Activated T-helper 1 cell treated with anti-CD3 and anti-CD28 coated beads, Interleukin-12 subunit alpha, Interleukin-12 subunit beta, Interleukin-2, Interleukin-4 antibody, amounts not matched to agents 30 ng/mL and 10 ng/mL and 1 ng/mL, durations not matched to agents 14 hours and 24 hours and 36 hours (primary cell): ENCODE data around the gene QPCT. TPM values are rescaled to one million over a fixed set of nuclear protein-coding genes. Genes with fewer than 3 reads are reported as not detected.
"Not testable (repeated sequence)": the region's sequence is repeated elsewhere in the genome, so short reads cannot be mapped to it uniquely, and the experiment has no call there.

Source experiments
- DNase-seq: peaks from one replicate; pipeline ENCODE4 v3.0.0; 2021; ENCODE audit warnings: low spot score
- H3K27ac Mint-ChIP-seq: one replicate; pipeline ENCODE4 v1.8.0; 2021; ENCODE audit warnings: mild to moderate bottlenecking, mixed read lengths
- H3K27me3 Mint-ChIP-seq: one replicate; pipeline ENCODE4 v1.8.0; 2022; ENCODE audit warnings: mild to moderate bottlenecking, moderate library complexity, mixed read lengths; ENCODE audit not compliant: insufficient read depth
- H3K36me3 Mint-ChIP-seq: one replicate; pipeline ENCODE4 v1.8.0; 2021; ENCODE audit warnings: low read depth, mixed read lengths
- H3K4me1 Mint-ChIP-seq: one replicate; pipeline ENCODE4 v1.8.0; 2021; ENCODE audit warnings: low read depth, mixed read lengths
- H3K4me3 Mint-ChIP-seq: one replicate; pipeline ENCODE4 v1.8.0; 2021; ENCODE audit warnings: mild to moderate bottlenecking, moderate library complexity, mixed read lengths
- H3K9me3 Mint-ChIP-seq: one replicate; pipeline ENCODE4 v1.8.0; 2021; ENCODE audit warnings: mixed read lengths
- intact Hi-C: fragments of 100-400 bp; cut with micrococcal nuclease; formaldehyde crosslinking; loops from one replicate; pipeline ENCODE4 v1.15.1; 2024
- total RNA-seq: library from RNA; stranded (reverse); gene quantifications from 2 replicates; pipeline ENCODE4 v1.2.3, GENCODE V29; 2022

Gene QPCT
- total RNA-seq, result 1.6 and 3.8 TPM in 2 replicates

- Mint-ChIP-seq H3K27me3 (peaks cover 83% of the 10 kb centered on the region), H3K27ac (no peak within 1 kb of the TSS), H3K9me3 (no peaks in the 10 kb centered on the region), H3K4me3 (peak within 1 kb of the TSS; percentile 76), H3K36me3 (no peaks in the 10 kb centered on the region), H3K4me1 (peaks cover 23% of the 10 kb centered on the region)
- DNase-seq, result peak; percentile 13
- intact Hi-C loops, result loop anchor here (2.0 kb wide), 1 partner anchor 20 kb away; the partner anchor contains the start of gene PRKD3
Measured at GRCh38 chr2:37344453-37345361, at the start of gene QPCT. Gene QPCT, plus strand, starts transcription at chr2:37344630. Its CDS starts 102 bp downstream, at chr2:37344732.

GRCh38 chr2:37294858-37295257 lies 49.6 kb upstream of the QPCT start:
- not testable (repeated sequence) for H3K27me3 Mint-ChIP-seq

GRCh38 chr2:37295469-37296073 lies 48.9 kb upstream of the QPCT start:
- Mint-ChIP-seq H3K4me3 (no peak overlapping the region), H3K36me3 (peaks cover 9% of the 10 kb centered on the region), H3K27ac (no peak overlapping the region), H3K9me3 (no peaks in the 10 kb centered on the region), H3K27me3 (peaks cover 3% of the 10 kb centered on the region), H3K4me1 (no peaks in the 10 kb centered on the region)
- intact Hi-C loops, result no loop called here
- DNase-seq, result no peak

More at GRCh38 chr2:37294858-37295257, 49.6 kb upstream of the QPCT start:
- H3K27ac Mint-ChIP-seq, intact Hi-C loops, H3K4me3 Mint-ChIP-seq, H3K9me3 Mint-ChIP-seq, DNase-seq, H3K4me1 Mint-ChIP-seq, H3K36me3 Mint-ChIP-seq: not testable (repeated sequence)

DNA sequence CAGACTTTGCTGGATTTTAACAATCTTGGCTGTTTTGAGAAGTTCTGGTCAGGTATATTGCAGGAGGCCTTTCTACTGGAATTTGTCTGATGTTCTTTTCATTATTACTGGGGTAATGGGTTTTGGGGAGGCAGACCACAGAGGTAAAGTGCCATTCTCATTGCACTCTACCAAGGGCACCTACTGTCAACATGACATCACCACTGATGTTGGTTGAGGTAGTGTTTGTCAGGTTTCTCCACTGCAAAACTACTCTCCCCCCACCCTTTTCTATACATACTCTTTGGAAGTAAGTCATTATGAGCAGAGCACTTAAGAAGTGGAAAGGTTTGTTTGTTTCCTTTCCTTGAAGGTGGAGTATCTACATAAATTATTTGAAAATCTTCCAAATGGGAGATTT lies 46.8 kb upstream of the QPCT start:
- Mint-ChIP-seq H3K9me3 (no peaks in the 10 kb centered on the region), H3K4me1 (no peaks in the 10 kb centered on the region), H3K27me3 (peaks cover 3% of the 10 kb centered on the region), H3K4me3 (no peak overlapping the region), H3K36me3 (no peaks in the 10 kb centered on the region), H3K27ac (no peak overlapping the region)
- intact Hi-C loops, result no loop called here
- no peak for DNase-seq

- intact Hi-C loops, result no loop called here
- Mint-ChIP-seq H3K4me3 (no peak overlapping the region), H3K36me3 (no peaks in the 10 kb centered on the region), H3K9me3 (no peaks in the 10 kb centered on the region), H3K27ac (no peak overlapping the region), H3K4me1 (peaks cover 4% of the 10 kb centered on the region), H3K27me3 (peaks cover 3% of the 10 kb centered on the region)
- DNase-seq, result no peak
Measured at GRCh38 chr2:37300146-37300545, 44.3 kb upstream of the QPCT start.

GRCh38 chr2:37300578-37300977 lies 43.9 kb upstream of the QPCT start:
- H3K4me3 Mint-ChIP-seq, result no peak overlapping the region
- H3K4me1 Mint-ChIP-seq, result peaks cover 8% of the 10 kb centered on the region
- no peak overlapping the region for H3K27ac Mint-ChIP-seq
- no peaks in the 10 kb centered on the region for H3K9me3 Mint-ChIP-seq
- DNase-seq, result no peak
- H3K36me3 Mint-ChIP-seq, result no peaks in the 10 kb centered on the region
- peaks cover 3% of the 10 kb centered on the region for H3K27me3 Mint-ChIP-seq
- intact Hi-C loops, result no loop called here

DNA sequence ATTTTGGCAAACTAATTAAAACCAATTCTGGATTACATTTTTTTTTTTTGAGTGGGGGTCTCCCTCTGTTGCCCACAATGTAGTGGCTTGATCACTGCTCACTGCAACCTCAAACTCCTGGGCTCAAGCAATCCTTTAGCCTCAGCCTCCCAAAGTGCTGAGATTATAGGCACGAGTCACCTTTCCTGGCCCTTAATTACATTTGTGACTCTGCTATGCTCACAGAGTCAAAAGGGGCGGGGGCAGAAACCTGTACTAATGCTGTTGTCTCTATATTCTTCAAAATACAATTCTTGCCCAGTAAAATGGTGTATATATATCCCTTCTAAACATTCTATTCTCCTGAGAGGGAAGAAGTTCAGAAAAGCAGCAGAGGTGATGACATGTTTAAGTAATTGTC lies 43.0 kb upstream of the QPCT start:
- no peak overlapping the region for H3K27ac Mint-ChIP-seq
- intact Hi-C loops, result no loop called here
- H3K4me3 Mint-ChIP-seq, result no peak overlapping the region
- no peaks in the 10 kb centered on the region for H3K36me3 Mint-ChIP-seq
- H3K4me1 Mint-ChIP-seq, result peaks cover 10% of the 10 kb centered on the region
- peaks cover 3% of the 10 kb centered on the region for H3K27me3 Mint-ChIP-seq
- no peaks in the 10 kb centered on the region for H3K9me3 Mint-ChIP-seq
- DNase-seq, result no peak

DNA sequence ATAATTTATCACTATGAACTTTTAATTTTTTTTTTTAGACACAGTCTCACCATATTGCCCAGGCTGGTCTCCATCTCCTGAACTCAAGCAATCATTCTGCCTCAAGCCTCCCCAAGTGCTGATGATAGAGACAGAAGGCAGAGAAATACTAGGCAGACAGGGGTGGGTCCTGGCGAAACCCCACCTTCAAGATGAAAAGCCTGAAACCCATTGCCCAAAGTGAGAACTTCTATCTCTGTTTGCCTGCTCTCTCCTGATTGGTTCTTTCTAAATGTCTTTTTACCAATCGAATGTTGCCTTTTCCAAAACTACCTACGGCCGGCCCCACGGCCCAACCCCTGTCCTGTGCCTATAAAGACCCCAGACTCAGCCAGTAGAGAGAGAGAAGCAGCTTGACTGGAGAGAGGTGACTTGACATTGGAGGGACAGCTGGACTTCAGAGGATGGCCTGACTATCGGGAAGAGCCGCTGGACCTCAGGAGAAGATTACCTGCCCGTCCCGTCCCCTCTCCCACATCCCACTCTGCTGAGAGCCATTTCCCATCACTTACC lies 41.7 kb upstream of the QPCT start:
- Mint-ChIP-seq H3K27ac (no peak overlapping the region), H3K9me3 (no peaks in the 10 kb centered on the region), H3K36me3 (no peaks in the 10 kb centered on the region), H3K27me3 (peaks cover 3% of the 10 kb centered on the region), H3K4me3 (no peak overlapping the region), H3K4me1 (peaks cover 10% of the 10 kb centered on the region)
- intact Hi-C loops, result no loop called here
- DNase-seq, result no peak

GRCh38 chr2:37306024-37306423 lies 38.4 kb upstream of the QPCT start:
- intact Hi-C loops, result no loop called here
- peaks cover 10% of the 10 kb centered on the region for H3K4me1 Mint-ChIP-seq
- no peak overlapping the region for H3K27ac Mint-ChIP-seq
- no peak for DNase-seq
- no peaks in the 10 kb centered on the region for H3K9me3 Mint-ChIP-seq
- H3K36me3 Mint-ChIP-seq, result no peaks in the 10 kb centered on the region
- no peak overlapping the region for H3K4me3 Mint-ChIP-seq
- no peaks in the 10 kb centered on the region for H3K27me3 Mint-ChIP-seq

DNA sequence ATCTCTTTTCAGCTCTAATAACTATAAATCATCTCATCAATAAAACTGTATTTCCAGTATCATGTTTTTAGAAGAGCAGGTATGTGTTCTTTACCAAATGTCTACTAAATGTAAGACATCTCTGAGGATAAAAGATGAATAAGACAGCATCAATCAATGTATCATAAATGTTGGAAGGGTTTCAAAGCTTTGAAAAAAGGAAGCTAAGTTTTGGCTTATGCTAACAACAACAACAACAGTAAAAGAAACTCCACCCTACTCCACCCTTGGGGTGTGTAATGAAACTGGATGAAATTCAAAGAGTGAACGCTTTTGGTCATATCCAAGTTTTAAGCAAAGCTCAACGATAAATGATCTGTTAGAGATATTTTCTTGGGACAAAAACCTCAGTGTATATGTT lies 36.9 kb upstream of the QPCT start:
- H3K4me3 Mint-ChIP-seq, result no peak overlapping the region
- no peaks in the 10 kb centered on the region for H3K9me3 Mint-ChIP-seq
- no peaks in the 10 kb centered on the region for H3K27me3 Mint-ChIP-seq
- no peak for DNase-seq
- H3K27ac Mint-ChIP-seq, result no peak overlapping the region
- peaks cover 10% of the 10 kb centered on the region for H3K4me1 Mint-ChIP-seq
- intact Hi-C loops, result no loop called here
- no peaks in the 10 kb centered on the region for H3K36me3 Mint-ChIP-seq

GRCh38 chr2:37315364-37315763 lies 29.1 kb upstream of the QPCT start:
- Mint-ChIP-seq H3K27ac (no peak overlapping the region), H3K27me3 (peaks cover 5% of the 10 kb centered on the region), H3K4me1 (peaks cover 16% of the 10 kb centered on the region), H3K36me3 (peaks cover 17% of the 10 kb centered on the region), H3K4me3 (no peak overlapping the region), H3K9me3 (no peaks in the 10 kb centered on the region)
- no peak for DNase-seq
- intact Hi-C loops, result loop anchor here (10.0 kb wide), 1 partner anchor 209 kb away; no protein-coding TSS in a partner anchor

DNA sequence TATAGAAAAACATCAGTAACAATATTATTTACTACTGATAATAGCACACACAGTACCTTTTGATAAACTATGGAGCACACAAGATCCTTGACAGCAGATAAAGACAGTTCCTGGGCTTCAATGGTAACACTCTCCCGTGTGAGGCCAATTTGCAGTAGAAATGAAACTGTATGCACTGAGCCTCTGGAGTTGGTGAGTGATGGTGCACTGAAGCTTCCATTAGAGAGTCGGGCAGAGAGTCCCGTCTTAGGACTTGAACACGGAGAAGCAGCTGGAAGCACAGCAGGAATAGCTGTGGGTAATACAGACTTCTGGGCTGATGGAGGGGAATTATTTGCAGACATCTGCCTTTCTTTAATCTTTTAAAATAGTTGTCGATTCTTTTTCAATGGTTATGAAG lies 28.2 kb upstream of the QPCT start:
- peaks cover 18% of the 10 kb centered on the region for H3K36me3 Mint-ChIP-seq

DNA sequence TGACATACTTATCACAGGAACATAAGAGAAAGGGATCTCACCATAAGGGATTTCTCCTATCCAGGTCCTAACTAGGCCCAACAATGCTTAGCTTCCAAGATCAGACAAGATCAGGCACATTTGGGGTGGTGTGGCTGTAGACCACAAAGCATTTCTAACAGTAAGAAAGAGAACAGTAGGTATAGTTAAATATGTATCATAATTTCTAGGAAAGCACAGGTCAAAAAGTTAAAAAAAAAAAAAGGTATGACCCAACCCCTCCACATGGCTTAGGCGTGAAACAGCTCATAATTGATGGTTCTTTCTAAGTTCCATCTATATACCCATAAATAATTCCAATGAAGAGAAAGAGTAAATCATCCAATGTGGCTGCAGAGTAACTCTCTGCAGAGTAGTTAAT lies 26.7 kb upstream of the QPCT start:
- Mint-ChIP-seq H3K27ac (peak overlapping the region; percentile 5), H3K36me3 (peaks cover 18% of the 10 kb centered on the region), H3K27me3 (peaks cover 6% of the 10 kb centered on the region), H3K4me3 (no peak overlapping the region), H3K4me1 (peaks cover 29% of the 10 kb centered on the region), H3K9me3 (no peaks in the 10 kb centered on the region)
- DNase-seq, result no peak
- intact Hi-C loops, result loop anchor here (1.0 to 10.0 kb wide), 2 partner anchors 8 to 207 kb away; no protein-coding TSS in a partner anchor

More for the DNA sequence above, 28.2 kb upstream of the QPCT start:
- no peaks in the 10 kb centered on the region for H3K9me3 Mint-ChIP-seq
- peaks cover 5% of the 10 kb centered on the region for H3K27me3 Mint-ChIP-seq
- no peak for DNase-seq
- no peak overlapping the region for H3K4me3 Mint-ChIP-seq
- intact Hi-C loops, result loop anchor here (10.0 kb wide), 1 partner anchor 209 kb away; no protein-coding TSS in a partner anchor
- H3K27ac Mint-ChIP-seq, result no peak overlapping the region
- peaks cover 16% of the 10 kb centered on the region for H3K4me1 Mint-ChIP-seq
